Measurements from ENCODE around the gene ARHGEF16. TPM values are rescaled to one million over a fixed set of nuclear protein-coding genes. Genes with fewer than 3 reads are reported as not detected.
A peak's percentile ranks its signal among the peaks of the same experiment; 100 is the strongest.

The ARHGEF16 gene
- total RNA-seq, 1 donor from 2014 or later = 1.7 TPM

DNA sequence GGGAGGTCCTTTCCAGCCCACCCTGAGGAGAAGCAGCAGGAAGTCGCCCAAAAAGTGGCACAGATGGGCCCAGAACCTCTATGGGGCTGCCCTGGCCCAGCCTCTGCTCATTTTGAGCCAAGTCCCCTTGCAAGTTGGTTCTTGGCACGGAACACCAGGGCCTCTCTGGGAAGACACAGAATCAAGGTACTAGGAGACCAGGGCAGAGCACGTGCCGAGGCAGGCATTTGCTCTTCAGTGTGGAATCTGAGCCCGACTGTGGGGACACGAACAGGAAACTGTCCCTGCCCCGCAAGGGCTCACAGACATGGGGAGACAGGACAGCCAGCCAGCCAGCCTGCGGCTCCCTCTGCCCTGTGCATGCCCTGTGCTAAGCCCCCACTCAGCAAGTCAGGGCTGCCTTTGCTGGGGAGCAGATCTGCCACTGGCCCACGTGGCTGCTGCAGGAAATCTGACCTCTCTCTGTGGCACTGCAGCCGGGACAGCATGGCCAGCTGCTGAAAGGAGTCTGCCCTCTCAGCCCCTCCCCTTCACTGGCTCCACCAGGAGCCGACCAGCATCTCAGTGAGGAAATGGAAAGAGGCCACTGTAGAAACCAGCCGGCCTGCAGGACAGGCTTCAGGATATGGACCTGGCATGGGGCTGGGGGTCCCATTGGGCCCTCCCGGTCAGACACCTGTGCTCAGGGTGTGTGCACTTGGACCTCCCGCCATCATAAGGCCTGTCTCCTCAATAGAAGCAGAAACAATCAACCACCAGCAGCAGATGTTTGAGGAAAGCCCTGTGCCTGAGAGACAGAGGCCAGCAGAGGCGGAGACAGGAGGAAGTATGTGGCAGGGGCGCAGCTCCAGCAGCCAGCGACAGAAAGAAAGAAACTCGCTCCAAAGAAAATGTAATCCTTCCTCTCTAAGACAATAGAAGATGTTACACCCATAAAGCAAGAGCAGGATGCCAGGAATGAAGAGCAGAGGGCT lies 3.7 kb downstream of the ARHGEF16 start:
- Mint-ChIP-seq H3K27ac (ENCODE audit: unreplicated experiment) (peak overlapping the region; percentile 19), H3K4me1 (ENCODE audit: unreplicated experiment) (peaks cover 15% of the 10 kb centered on the region), H3K4me3 (ENCODE audit: unreplicated experiment) (no peak overlapping the region), H3K27me3 (ENCODE audit: unreplicated experiment) (peaks cover 4% of the 10 kb centered on the region), H3K9me3 (ENCODE audit: unreplicated experiment) (no peaks in the 10 kb centered on the region), H3K36me3 (ENCODE audit: low read depth, unreplicated experiment) (no peaks in the 10 kb centered on the region)
- TF ChIP-seq, protein P1, sequence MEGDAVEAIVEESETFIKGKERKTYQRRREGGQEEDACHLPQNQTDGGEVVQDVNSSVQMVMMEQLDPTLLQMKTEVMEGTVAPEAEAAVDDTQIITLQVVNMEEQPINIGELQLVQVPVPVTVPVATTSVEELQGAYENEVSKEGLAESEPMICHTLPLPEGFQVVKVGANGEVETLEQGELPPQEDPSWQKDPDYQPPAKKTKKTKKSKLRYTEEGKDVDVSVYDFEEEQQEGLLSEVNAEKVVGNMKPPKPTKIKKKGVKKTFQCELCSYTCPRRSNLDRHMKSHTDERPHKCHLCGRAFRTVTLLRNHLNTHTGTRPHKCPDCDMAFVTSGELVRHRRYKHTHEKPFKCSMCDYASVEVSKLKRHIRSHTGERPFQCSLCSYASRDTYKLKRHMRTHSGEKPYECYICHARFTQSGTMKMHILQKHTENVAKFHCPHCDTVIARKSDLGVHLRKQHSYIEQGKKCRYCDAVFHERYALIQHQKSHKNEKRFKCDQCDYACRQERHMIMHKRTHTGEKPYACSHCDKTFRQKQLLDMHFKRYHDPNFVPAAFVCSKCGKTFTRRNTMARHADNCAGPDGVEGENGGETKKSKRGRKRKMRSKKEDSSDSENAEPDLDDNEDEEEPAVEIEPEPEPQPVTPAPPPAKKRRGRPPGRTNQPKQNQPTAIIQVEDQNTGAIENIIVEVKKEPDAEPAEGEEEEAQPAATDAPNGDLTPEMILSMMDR (IDR thresholded peaks at IDR 0.05; ENCODE audit: unreplicated experiment) = no peak
- DNase-seq (ENCODE audit: low spot score) = no peak

DNA sequence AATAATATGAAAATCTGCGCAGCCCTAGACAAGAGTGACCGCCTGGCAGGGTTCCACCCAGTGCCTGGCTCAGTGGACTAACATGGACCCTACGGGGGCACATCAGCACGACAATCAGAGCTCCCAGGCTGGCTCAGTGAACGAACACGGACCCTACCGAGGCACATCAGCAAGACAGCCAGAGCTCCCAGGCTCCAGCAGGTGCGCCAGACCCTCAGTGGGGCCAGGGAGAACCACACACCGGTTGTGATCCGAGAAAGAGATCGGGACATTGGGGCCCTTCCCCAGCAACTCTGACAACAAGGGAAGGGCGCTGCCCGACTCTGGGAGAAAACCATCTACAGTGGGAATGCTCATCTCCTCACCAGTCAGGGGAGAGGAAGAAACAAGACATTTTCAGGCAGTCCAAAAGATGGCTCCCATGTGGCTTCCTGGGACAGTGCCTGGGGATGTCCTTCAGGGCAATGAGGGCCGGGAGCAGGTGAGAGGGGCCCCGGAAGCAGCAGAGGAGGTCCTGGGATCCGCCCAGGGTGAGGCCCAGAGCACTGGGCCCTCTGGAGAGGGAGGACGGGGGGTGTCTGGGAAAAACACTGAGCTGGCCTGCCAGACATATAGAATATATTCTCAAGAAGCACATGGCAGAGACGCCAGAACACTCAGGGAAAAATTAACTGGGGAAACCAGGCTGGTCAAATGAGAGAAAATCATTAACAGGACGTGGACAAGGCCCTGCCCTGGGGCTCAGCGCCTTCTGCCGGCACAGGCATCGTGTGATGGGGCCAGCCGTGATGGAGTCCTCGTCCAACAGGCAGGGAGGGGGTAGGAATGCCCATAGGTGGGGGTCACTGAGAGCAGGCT lies 4.8 kb downstream of the ARHGEF16 start:
- Mint-ChIP-seq H3K9me3 (ENCODE audit: unreplicated experiment) (no peaks in the 10 kb centered on the region), H3K4me1 (ENCODE audit: unreplicated experiment) (peaks cover 15% of the 10 kb centered on the region), H3K27me3 (ENCODE audit: unreplicated experiment) (peaks cover 4% of the 10 kb centered on the region), H3K4me3 (ENCODE audit: unreplicated experiment) (no peak overlapping the region), H3K36me3 (ENCODE audit: low read depth, unreplicated experiment) (no peaks in the 10 kb centered on the region), H3K27ac (ENCODE audit: unreplicated experiment) (no peak overlapping the region)
- TF ChIP-seq, protein P1 (IDR thresholded peaks at IDR 0.05; ENCODE audit: unreplicated experiment) = no peak
- DNase-seq (ENCODE audit: low spot score) = no peak

DNA sequence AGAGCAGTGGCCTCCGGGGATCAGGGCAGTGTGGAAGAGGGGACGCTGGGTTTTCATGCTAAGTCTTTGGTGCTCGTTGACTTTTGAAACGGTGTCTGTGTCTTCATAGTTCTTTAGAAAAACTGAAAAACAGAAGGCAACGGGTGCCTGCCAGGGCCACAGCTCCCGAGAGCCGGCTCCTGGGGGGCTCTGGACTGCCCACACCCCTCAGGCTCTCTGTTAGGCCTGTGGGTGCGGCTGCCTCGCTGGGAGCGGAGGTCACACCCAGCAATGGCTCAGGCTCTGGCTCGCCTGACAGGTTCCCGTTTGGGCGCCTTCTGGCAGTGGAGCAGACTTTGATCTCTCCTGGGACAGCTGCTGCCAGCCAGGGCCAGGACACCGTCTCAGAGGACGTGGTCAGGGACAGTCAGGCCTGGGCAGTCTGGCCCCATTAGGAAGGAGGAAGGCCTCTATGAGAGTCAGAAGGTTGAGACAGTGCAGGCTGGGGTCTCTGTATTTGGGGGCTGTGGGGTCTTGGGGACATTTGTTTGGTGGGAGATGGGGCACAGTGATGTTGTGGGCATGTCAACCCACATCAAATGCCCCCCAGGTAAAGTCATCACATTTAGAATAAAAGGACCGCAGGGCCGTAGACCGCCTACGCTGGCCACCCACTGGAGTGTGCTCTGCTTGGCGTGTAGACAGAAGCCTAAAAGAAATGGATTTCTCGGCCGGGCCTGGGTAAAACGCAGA lies 5.6 kb downstream of the ARHGEF16 start:
- H3K4me1 Mint-ChIP-seq (ENCODE audit: unreplicated experiment) = peaks cover 15% of the 10 kb centered on the region
- TF ChIP-seq, protein P1 (IDR thresholded peaks at IDR 0.05; ENCODE audit: unreplicated experiment) = no peak
- peaks cover 4% of the 10 kb centered on the region for H3K27me3 Mint-ChIP-seq (ENCODE audit: unreplicated experiment)
- H3K4me3 Mint-ChIP-seq (ENCODE audit: unreplicated experiment) = no peak overlapping the region
- H3K9me3 Mint-ChIP-seq (ENCODE audit: unreplicated experiment) = no peaks in the 10 kb centered on the region
- H3K36me3 Mint-ChIP-seq (ENCODE audit: low read depth, unreplicated experiment) = no peaks in the 10 kb centered on the region
- no peak for DNase-seq (ENCODE audit: low spot score)
- H3K27ac Mint-ChIP-seq (ENCODE audit: unreplicated experiment) = no peak overlapping the region

DNA sequence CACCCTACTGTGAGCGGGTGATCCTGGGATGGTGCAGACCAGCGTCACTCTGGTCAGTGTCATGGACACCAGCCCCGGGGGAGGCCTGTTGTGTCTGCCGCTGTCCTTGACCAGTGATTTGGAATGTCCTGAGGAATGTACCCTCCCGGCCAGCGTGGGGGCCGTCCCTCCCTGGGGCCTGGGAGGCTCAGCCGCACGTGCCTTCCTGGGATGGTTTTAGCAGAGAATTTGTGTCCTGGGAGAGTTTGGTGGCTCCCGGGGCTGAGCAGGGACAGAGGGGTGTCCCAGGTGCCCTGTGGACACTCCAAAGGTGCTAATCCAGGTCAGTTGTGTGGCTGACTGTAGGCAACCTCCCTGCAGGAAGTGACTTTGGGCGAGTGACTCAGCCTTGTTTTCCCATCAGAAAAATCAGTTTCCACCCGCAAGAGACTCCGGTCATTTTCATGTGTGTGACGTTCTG lies 6.2 kb downstream of the ARHGEF16 start:
- no peak overlapping the region for H3K4me3 Mint-ChIP-seq (ENCODE audit: unreplicated experiment)
- no peaks in the 10 kb centered on the region for H3K9me3 Mint-ChIP-seq (ENCODE audit: unreplicated experiment)
- peaks cover 5% of the 10 kb centered on the region for H3K27me3 Mint-ChIP-seq (ENCODE audit: unreplicated experiment)
- H3K27ac Mint-ChIP-seq (ENCODE audit: unreplicated experiment) = no peak overlapping the region
- peaks cover 15% of the 10 kb centered on the region for H3K4me1 Mint-ChIP-seq (ENCODE audit: unreplicated experiment)
- no peaks in the 10 kb centered on the region for H3K36me3 Mint-ChIP-seq (ENCODE audit: low read depth, unreplicated experiment)
- DNase-seq (ENCODE audit: low spot score) = no peak
- TF ChIP-seq, protein P1 (IDR thresholded peaks at IDR 0.05; ENCODE audit: unreplicated experiment) = no peak

All from endothelial cell (in vitro differentiated cells).